NCI-H187 treated with DMSO at 0.1 percent for 48 hours (cell line): ENCODE data around the gene EFHD1.
"Not testable (repeated sequence)": the region's sequence is repeated elsewhere in the genome, so short reads cannot be mapped to it uniquely, and the experiment has no call there.

Source experiments
- DNase-seq: peaks from one replicate; lab custom pipeline; 2025; lab: John Stamatoyannopoulos, UW

The EFHD1 gene

GRCh38 chr2:232652505-232652851, 19.1 kb downstream of the EFHD1 start:
- no peak for DNase-seq

DNA sequence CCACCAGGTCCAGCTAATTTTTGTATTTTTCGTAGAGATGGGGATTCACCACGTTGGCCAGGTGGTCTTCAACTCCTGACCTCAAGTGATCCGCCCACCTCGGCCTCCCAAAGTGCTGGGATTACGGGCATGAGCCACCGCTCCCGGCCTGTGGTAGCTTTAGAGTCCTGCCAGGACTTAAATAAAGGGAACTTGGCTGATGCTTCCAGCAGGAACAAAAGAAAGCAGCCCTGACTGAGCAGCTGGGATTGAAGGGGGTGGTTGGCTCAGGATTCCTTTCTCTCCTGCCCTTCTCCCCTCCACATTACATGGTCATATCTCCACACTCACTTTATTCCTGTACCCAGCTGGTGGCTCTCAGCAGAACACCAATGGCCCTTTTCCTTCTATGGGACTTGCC, 20.0 kb downstream of the EFHD1 start:
- no peak for DNase-seq

DNA sequence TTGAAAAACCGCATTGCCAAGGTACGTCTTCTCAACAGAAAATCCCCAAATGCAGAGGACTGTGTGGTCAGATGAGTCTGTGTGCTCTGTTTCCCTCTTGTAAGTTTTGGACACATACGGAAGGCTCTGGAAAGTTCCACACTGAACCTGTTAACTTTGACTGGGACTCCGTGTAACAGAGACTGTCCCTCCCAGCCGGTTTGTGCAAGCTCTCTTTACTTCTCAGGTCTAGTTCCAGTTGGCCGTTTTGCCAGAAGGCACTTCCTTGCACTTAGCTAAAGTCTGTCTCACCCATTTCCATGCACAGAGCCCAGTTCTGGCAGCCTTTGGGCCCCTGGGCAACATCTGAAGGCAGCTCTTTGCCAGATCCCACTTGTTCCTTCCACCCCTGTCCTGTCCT, 22.0 kb downstream of the EFHD1 start:
- no peak for DNase-seq

DNA sequence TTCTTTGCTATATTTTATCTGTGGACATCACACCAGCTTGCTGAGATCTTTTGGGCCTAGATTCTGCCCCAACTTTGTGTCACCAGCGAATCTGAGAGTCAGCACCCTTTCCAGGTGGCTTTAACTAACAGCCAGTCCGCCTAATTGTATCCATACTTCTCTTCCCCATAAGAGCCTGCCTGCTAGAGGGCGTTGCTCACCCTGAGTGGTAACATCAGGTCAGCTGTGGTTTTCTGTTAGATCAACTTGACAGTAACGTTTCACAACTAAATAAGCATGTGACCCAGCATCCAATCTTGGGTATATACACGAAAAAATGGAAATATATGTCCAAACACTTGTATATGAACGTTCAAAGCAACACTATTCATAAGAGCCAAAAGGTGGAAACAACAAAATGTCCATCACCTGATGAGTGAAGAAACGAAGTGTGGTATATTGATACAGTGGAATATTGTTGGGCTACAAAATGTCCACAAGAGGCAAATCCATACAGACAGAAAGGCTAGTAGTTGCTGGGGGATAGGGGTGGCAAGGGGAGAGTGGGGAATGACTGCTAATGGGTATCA, 24.9 kb downstream of the EFHD1 start:
- DNase-seq: no peak

DNA sequence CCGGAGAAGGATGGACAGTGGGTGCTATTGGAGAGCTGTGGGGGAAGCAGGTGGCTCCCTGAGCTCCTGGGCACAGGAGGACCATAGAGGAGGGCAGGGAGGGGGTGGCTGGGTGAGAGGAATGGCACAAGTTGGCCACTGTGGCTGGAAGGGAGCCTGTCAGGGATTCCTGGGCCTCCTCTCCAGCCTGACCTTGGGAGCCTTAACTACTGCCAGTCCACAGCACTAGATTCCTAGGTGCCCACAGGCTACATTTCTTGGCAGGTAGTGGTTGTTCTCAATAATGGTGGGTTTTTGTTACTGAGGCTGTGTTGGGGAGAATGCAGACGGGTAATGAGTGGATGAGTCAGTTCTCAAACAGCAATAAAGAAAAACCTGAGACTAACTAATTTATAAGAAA, 26.0 kb downstream of the EFHD1 start:
- DNase-seq: no peak

DNA sequence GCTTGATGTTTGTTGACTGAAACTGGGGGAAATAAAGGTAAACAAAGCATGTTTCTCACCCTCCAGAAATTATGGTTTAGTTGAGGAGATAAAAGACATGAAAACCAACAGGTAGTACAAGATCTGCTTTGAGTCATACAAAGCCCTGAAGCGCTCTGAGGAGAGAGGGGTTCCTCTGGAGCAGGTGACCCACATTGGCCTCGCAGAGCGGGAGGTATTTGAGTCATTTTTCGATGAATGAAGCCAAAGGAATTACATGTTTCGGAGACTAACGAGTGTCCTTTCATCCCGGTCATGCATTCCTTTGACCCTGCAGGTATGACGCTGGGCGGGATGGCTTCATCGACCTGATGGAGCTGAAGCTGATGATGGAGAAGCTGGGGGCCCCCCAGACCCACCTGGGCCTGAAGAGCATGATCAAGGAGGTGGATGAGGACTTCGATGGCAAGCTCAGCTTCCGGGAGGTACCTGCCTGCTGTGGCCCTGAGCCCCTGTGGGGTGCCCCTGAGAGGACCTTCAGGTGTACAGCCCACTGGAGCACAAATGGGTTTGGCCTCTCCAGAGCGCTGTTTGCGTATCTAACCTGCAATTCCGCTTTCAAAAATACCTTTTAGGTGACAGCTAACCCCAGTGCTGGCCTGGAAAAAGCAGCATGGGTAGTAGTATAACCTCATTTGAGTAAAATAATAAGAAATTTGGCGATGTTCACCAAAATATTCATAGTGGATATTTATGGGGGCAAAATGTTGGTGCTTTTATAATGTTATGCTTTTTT, 29.3 kb downstream of the EFHD1 start:
- DNase-seq: no peak

- DNase-seq: no peak
These were observed 32.8 kb downstream of the EFHD1 start for GRCh38 chr2:232666051-232666805.

GRCh38 chr2:232667989-232668583, 34.7 kb downstream of the EFHD1 start:
- DNase-seq: no peak

DNA sequence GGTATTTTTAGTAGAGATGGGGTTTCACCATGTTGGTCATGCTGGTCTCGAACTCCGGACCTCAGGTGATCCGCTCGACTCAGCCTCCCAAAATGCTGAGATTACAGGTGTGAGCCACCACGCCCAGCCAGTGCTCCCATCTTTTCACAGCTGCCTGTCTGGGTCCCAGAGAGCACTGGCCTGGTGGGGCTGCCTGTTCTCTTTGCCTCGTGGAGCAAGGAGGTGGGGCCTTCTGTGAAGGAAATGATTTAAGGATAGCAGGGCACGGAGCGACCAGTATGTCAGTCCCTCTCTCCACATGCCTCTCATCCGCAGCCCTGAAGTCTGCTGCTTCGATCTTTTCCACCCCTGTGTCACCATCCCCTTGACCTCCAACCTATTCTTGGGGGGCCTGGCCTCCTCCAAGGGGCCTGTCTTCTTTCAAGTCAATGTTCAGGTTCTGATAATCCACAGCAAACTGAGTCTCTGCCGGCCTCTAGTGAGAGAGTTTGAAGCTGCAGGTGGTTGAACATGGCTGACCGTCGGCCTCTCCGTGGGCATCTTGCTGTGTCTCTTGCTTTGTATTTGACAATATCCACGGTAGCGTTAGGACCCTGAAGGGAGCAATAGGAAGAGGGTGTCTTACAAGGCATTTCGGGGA, 35.5 kb downstream of the EFHD1 start:
- no peak for DNase-seq

GRCh38 chr2:232672588-232672987, 39.2 kb downstream of the EFHD1 start:
- no peak for DNase-seq

GRCh38 chr2:232674491-232674890, 41.1 kb downstream of the EFHD1 start:
- DNase-seq: no peak

DNA sequence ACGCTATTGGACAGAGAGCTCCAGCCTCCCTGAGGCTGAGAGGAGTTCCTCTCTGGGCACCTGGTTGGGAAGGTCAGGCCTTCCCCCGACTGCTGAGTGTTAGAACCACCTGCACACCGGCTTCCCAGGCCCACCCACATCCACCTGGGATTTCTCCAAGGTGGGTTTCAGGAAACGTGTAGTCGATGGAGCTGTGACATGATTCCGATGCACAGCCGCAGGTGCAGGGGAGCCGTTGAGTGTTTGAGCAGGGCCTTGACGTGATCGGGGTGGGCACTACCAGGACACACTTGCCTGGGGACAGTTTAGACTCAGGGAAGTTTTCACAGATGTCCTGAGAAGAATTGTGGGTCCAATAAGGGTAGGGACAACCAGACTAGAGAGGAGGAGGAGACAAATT, 42.0 kb downstream of the EFHD1 start:
- DNase-seq: no peak

DNA sequence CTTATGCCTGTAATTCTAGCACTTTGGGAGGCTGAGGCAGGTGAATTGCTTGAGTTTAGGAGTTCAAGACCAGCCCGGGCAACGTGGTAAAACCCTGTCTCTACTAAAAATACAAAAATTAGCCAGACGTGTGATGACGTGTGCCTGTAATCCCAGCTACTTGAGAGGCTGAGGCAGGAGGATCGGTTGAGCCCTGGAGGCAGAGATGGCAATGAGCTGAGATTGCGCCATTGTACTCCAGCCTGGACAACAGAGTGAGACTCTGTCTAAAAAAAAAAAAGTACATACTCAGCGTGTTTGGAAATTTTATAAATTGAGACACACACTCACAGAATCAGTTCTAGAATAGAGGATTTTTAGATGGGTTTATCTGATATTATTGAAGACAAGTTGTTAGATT, 46.6 kb downstream of the EFHD1 start:
- DNase-seq: no peak

GRCh38 chr2:232681527-232681926, 48.1 kb downstream of the EFHD1 start:
- no peak for DNase-seq

DNA sequence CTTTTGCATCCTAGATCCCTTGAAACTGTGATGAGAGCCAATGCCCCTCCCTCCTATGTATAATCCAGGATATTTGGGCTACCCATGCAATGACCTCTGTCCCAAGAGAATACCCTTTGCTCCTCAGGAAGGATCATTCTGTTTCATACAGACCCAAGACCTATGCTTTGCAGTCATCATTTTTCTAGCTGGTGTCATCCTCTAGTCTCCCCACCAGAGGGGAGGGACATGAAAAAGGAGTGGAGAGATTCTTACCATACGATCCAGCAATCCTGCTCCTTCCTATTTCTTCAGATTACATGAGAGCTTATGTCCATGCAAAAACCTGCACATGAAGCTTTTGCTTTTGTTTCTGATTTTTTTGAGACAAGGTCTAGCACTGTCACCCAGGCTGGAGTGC, 50.0 kb downstream of the EFHD1 start:
- no peak for DNase-seq

DNA sequence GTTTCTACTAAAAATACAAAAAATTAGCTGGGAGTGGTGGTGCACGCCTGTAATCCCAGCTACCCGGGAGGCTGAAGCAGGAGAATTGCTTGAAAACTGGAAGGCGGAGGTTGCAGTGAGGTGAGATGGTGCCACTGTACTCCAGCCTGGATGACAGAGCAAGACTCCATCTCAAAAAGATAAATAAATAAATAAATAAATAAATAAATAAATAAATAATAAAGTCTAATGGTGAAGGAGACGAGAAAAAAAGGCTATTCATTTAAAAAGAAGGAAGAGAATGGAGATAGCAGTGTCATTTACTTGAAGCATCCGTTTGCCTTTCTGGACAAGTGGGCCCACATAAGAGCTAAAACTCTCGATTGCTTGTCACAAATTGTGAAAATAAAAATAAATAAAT, 52.0 kb downstream of the EFHD1 start:
- DNase-seq: not testable (repeated sequence)

DNA sequence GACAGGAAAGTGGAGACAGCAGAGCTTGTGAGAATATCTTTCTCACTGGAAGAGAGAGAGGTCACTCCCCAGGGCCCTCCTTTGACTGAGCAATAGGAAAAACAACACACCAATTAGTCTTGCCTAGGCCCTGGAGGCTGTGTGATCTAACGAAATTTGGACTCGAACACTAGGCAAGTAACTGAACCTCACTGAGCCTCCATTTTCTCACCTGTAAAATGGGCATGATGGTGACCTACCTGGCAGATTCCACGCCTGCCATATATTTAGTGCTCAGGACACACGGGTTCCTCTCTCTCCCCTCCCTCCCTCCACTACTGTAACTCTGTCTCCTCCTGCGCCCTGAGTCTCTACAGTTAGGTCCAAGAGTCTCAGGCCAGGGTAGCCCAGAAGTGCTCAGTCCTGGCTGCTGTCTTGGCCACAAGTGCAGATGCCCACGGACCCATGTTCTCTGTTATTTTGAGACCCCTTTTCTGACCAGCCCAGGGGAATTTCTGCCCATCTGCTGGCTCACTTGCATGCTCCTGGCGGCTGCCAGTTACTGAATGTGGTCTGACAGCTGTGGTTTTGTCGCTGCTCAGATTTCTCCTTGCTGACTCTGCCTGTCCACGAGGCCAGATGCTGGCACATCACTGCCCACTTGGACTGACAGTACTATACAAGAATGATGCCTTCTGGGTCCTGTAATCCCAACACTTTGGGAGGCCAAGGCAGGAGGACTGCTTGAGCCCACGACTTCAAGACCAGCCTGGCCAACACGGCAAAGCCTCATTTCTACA, 54.2 kb downstream of the EFHD1 start:
- DNase-seq: no peak

- no peak for DNase-seq
These were observed 54.8 kb downstream of the EFHD1 start for GRCh38 chr2:232688201-232688600.

DNA sequence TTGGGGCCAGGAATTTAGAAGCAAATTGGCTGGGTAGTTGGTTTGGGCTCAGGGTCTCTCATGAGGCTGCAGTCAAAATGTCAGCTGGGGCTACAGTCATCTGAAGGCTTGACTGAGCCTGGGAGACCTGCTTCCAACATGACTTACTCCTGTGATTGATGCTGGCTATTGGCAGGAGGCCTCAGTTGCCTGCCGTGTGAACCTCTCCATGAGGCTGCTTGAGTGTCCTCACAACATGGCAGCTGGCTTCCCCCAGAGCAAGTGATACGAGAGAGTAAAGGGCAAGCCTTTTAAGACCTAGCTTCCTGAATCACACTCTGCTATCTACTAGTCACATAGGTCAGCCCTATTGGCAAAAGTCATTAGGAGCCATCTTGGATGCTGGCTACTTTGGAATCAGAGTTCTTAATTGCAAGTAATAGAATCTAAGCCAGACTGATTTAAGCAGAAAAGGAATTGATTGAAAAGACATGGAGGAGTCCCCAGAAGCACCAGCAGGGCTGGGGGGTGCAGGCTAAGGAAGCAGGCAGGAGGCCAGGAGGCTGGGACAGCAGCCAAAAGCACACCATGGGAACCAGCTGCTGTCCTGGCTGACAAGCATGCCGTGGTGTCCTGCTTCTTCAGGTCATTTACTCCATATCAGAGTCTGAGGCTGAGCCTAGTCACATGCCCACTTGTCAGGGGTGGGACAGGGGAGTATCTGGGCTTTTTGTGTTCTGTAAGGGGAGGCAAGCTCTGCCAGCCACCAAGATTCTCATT, 55.9 kb downstream of the EFHD1 start:
- DNase-seq: no peak

GRCh38 chr2:232691117-232691516, 57.7 kb downstream of the EFHD1 start:
- DNase-seq: not testable (repeated sequence)

- DNase-seq: no peak
These were observed 59.9 kb downstream of the EFHD1 start for GRCh38 chr2:232693344-232693743.
